IMR-90 (cell line): ENCODE measurements around the gene CXCL1.
A peak's percentile ranks its signal among the peaks of the same experiment; 100 is the strongest.

Experiments used
- CTCF ChIP-seq: conservative IDR thresholded peaks from 2 replicates; pipeline ENCODE4 v1.5.1; 2012; ENCODE audit warnings: mild to moderate bottlenecking, low read depth, low read length, improper control_type of control experiment
- MAFK ChIP-seq: IDR thresholded peaks from 2 replicates; pipeline ENCODE4 v1.6.1; 2012; ENCODE audit warnings: low read depth, low read length, improper control_type of control experiment
- POLR2A ChIP-seq: IDR thresholded peaks from 2 replicates; pipeline ENCODE4 v1.6.1; 2012; ENCODE audit warnings: mild to moderate bottlenecking, low read depth, low read length
- RAD21 ChIP-seq: IDR thresholded peaks from 2 replicates; pipeline ENCODE4 v1.6.1; 2012; ENCODE audit warnings: low read length, improper control_type of control experiment
- SMC3 ChIP-seq: fragments of 150-350 bp; IDR thresholded peaks from 2 replicates; pipeline ENCODE4 v1.6.1; 2016; ENCODE audit warnings: low read depth, mild to moderate bottlenecking, antibody characterized with exemption, low read length, moderate library complexity

GRCh38 chr4:73902038-73902637 is 32.9 kb downstream of the CXCL1 start:
- TF ChIP-seq POLR2A (no peak), CTCF (no peak), MAFK (0 out of 2 replicates have a peak, but pooled peaks have one; percentile 35), RAD21 (no peak), SMC3 (no peak)
